Midbrain (tissue), 1 donor: ENCODE data around the gene PEX11G.

Source experiments
- DNase-seq: peaks from one replicate; lab custom pipeline; 2025; lab: John Stamatoyannopoulos, UW

Gene PEX11G

GRCh38 chr19:7521551-7522071, 32.8 kb upstream of the PEX11G start:
- no peak for DNase-seq

- peak; percentile 48 for DNase-seq
These were observed 31.6 kb upstream of the PEX11G start for GRCh38 chr19:7520131-7521051.

- DNase-seq = no peak
These were observed 30.7 kb upstream of the PEX11G start for GRCh38 chr19:7519361-7520130.

- no peak for DNase-seq
These were observed 28.0 kb upstream of the PEX11G start for GRCh38 chr19:7516878-7517277.

DNA sequence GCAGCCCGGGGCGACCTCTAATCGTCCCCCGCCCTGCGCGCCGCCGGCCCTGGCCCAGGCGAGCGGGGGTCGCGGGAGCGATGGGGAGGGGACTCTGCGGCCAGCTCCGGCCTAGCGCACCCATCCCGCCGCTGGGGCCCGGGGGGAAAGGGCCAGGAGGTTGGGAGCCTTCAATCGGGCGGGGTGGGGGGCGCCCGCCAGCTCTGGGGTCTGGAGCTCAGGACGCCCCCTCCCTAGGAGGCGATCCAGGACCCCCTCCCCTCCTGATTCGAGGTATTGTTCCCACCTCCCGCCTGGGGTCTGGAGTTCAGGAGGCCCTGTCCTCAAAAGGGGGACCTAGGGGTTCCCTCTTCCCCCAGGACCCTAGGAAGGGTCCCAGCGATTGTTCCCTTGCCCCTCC, 27.5 kb upstream of the PEX11G start:
- no peak for DNase-seq

GRCh38 chr19:7515645-7516151, 26.9 kb upstream of the PEX11G start, which contains the start of gene ZNF358:
TSS of gene ZNF358 (plus strand) at chr19:7516103. CDS start at chr19:7519243, 3,140 bp downstream.
- DNase-seq = peak; percentile 80

DNA sequence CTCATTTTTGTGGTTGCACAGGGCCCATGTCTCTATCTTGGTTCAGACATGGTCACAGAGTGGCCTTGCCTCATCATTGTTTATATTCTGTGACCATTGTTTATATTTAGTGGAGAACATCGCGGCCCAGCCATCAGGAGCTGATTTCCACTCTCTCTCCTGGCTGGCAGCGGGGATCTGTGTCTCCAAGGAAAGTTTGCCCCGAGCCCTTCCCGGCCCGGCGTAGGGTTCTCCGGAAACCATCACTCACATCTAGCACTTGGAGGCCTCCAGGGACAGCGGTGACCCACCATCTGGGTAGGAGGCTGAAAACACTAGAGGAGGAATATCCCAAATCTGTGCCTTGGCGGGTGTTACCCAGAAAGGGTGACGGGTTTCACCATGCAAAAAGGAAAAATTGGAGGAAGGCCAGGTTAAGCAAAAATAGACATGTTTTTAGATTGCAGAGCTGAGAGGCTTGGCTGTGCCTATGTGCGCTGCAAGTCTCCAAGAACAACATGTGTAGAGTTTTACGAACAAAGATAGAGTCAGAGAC, 26.3 kb upstream of the PEX11G start:
- no peak for DNase-seq

- DNase-seq = no peak
These were observed 25.2 kb upstream of the PEX11G start for GRCh38 chr19:7513809-7514642.

DNA sequence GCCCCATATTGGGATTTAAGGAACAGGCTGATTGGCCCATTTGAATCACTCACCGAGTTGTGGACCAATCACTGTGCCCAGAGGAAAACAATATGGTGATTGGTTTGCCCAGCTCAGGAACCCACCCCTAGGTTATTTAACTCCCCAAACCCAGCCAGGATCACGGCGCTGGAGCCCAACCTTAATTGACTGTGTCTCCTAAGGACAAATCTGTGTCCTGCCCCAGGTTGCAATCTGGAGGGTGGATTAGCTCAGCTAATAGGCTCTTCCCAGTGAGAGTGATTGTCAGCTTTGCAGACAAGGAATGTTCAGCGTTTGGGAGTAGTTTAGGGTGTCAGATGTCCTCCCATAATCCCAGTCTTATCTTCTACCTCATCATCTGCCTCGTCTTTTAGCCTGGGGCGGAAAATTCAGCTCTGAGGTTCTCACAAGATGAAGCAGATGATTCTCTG, 23.6 kb upstream of the PEX11G start:
- no peak for DNase-seq

DNA sequence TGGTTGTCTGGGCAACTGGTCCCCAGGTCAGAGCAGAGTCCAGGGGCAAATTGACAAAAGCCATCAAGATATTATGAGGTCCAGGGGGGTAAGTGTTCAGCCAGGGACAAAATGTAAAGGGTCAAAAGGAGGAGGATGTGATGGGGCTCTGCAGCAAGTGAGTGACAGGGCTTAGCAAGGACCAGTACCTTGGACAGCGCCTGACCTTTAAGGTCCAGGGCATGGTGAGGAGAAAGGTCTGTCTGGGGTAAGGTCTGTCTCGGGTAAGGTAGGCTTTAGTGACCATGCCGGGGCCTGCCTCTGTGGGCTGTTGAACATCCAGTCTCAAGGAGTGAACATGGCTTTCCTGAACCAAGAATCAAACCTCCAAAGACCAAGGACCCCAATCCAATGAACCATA, 20.8 kb upstream of the PEX11G start:
- no peak for DNase-seq

DNA sequence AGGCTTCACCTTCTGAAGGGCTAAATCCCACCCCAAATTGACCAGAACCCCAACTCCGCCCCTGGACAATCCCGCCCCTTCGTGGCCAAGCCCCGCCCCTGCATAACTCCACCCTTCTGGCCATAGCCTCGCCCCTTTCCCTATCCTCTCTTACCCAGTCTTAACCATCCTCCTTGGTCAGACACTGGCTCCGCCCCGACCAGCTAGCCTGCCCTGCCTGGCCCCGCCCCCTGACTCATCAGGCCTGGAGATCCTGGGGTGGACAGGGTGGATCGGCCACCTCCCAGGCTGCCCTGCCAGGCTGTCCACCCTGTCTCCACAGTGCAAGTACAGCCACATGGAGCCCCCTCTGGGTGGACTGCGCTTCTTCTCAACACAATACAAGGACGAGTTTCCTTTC, 19.0 kb upstream of the PEX11G start:
- DNase-seq = no peak

- DNase-seq = peak; percentile 13
These were observed 17.8 kb upstream of the PEX11G start for GRCh38 chr19:7506385-7507328.

DNA sequence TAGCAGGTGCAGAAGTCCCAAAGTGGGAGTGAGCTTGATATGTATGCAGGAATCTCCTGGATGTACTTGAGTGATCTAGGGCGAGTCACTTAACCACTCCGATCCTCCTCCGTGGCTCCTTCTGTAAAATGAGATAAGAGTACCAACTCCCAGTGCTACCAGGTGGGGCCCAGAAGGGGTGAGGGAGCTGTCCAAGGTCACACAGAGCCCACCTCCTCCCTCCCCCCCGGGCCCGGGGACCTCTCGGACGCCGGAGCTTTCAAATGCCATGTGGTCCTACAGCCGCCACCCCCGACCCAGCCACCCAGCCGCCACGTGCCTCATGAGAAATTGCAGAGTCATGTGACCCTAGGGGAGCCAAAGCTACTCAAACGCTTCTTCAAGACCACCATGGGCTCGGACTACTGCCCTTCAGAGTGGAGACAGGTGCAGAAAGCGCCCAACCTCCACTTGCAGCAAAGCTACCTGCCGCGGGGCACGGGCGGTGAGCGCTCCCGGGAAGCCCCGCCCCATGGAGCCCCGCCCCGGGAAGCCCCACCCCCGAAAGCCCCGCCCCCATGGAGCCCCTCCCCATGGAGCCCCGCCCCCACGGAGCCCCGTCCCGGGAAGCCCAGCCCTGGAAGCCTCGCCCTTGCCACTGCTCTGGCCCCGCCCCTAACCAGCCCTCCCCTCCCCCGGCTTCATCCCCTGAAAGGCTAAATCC, 17.0 kb upstream of the PEX11G start:
- DNase-seq = no peak

DNA sequence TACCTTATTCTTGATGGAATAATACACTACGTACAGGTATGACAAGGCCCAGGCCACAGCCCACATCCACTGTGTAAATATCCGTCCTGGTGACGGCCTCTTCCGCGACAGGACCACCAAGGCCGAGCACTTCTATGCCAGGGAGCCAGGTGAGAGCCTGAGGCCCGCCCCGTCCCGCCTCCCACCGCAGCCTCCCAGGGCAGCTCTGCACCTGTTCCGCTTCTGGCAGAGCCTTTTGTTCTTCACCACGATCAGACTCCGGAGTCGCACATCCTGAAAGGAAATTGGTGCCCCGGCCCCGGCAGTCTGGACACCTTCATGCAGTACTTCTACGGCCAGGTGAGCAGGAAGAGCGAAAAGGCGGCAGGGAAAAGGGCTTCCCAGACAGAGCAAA, 16.4 kb upstream of the PEX11G start:
- no peak for DNase-seq

GRCh38 chr19:7504684-7505083, 15.8 kb upstream of the PEX11G start:
- no peak for DNase-seq

- no peak for DNase-seq
These were observed 13.7 kb upstream of the PEX11G start for GRCh38 chr19:7502552-7502951.

- peak; percentile 70 for DNase-seq
These were observed 12.1 kb upstream of the PEX11G start for GRCh38 chr19:7500811-7501450.

DNA sequence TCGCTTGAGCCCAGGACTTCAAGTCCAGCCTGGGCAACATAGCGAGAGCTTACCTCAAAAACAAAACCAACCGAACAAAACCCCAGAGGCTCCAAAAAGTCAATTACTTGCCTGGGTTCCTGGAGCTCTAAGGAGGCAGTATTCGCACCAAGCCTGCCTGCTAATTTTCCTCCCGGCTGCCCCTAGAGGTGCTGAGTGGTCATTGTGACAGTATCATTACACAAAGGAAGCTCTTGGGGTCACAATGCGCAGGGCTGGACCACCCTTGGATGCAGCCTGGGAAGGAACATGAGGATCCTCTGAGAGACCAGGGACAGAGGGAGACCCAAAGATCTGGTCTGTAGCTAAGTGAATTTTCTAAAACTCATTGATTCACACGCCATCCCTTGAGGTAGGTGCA, 8.5 kb upstream of the PEX11G start:
- DNase-seq = peak; percentile 30
